H1 (cell line): Measurements from ENCODE around the gene FRMD7. TPM values are rescaled to one million over a fixed set of nuclear protein-coding genes. Genes with fewer than 3 reads are reported as not detected.

Experiments
- RAD21 ChIP-seq, 2 experiments: IDR thresholded peaks in 1 of 2; conservative IDR thresholded peaks in 1 of 2; 2 replicates each; pipeline ENCODE4 v1.6.1; 2011; ENCODE audit warnings: low read depth in 2 of 2, low read length in 2 of 2, improper control_type of control experiment in 1 of 2, inconsistent platforms in 1 of 2, mild to moderate bottlenecking in 1 of 2, moderate library complexity in 1 of 2
- polyA plus RNA-seq, 7 experiments: library from polyadenylated mRNA; depleted of rRNA in 3 of 7; stranded (reverse) in 5 of 7; unstranded in 2 of 7; fragments of >200 nt in 5 of 7; fragments of 200-250 nt in 2 of 7; gene quantifications; 1 replicate in 5 of 7; 2 replicates in 1 of 7; 4 replicates in 1 of 7; pipeline versions ENCODE4 v1.2.1 to v1.2.3, GENCODE V29; 2011 to 2013; ENCODE audit warnings: missing spikeins in 2 of 7, mixed read lengths in 2 of 7
- total RNA-seq: library from RNA; stranded (reverse); fragmentation: NEBNext Ultra II Directional; extraction: Animal tissue kit (Norgen Biotek cat#: 25700); gene quantifications from 2 replicates; pipeline ENCODE4 v1.2.1, GENCODE V29; 2021
- TF ChIP-seq, protein P1 (sequence below): fragments of 300-600 bp; sonication (generic); IDR thresholded peaks from 2 replicates; pipeline ENCODE4 v1.7.1; 2012; ENCODE audit warnings: low read length, moderate library complexity, mild to moderate bottlenecking, inconsistent platforms; ENCODE audit not compliant: insufficient replicate concordance

The FRMD7 gene
- total and polyA plus RNA-seq, 2 of the 8 experiments (the other 6 are each of a cell fraction or from before 2014, with no cell fraction given), result not detected

DNA sequence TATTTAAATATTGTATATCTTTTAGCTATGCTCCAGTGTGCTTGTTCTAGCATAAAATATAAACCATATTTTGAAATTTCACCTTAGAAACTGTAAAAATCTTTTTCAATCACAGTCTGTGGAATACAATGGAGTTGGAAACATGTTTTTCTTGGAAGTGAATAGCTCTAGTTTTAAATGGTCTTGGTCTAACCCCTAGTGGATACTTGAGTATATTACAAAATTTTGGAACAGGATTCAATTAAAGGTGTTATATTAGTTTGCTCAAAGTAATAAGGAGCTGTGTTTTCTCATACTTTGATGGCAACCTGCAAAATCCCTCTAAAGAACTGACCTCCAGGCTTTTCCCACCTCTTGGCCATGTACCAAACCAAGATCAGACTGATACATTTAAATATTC, 56.6 kb downstream of the FRMD7 start (continued):
- TF ChIP-seq, protein P1, sequence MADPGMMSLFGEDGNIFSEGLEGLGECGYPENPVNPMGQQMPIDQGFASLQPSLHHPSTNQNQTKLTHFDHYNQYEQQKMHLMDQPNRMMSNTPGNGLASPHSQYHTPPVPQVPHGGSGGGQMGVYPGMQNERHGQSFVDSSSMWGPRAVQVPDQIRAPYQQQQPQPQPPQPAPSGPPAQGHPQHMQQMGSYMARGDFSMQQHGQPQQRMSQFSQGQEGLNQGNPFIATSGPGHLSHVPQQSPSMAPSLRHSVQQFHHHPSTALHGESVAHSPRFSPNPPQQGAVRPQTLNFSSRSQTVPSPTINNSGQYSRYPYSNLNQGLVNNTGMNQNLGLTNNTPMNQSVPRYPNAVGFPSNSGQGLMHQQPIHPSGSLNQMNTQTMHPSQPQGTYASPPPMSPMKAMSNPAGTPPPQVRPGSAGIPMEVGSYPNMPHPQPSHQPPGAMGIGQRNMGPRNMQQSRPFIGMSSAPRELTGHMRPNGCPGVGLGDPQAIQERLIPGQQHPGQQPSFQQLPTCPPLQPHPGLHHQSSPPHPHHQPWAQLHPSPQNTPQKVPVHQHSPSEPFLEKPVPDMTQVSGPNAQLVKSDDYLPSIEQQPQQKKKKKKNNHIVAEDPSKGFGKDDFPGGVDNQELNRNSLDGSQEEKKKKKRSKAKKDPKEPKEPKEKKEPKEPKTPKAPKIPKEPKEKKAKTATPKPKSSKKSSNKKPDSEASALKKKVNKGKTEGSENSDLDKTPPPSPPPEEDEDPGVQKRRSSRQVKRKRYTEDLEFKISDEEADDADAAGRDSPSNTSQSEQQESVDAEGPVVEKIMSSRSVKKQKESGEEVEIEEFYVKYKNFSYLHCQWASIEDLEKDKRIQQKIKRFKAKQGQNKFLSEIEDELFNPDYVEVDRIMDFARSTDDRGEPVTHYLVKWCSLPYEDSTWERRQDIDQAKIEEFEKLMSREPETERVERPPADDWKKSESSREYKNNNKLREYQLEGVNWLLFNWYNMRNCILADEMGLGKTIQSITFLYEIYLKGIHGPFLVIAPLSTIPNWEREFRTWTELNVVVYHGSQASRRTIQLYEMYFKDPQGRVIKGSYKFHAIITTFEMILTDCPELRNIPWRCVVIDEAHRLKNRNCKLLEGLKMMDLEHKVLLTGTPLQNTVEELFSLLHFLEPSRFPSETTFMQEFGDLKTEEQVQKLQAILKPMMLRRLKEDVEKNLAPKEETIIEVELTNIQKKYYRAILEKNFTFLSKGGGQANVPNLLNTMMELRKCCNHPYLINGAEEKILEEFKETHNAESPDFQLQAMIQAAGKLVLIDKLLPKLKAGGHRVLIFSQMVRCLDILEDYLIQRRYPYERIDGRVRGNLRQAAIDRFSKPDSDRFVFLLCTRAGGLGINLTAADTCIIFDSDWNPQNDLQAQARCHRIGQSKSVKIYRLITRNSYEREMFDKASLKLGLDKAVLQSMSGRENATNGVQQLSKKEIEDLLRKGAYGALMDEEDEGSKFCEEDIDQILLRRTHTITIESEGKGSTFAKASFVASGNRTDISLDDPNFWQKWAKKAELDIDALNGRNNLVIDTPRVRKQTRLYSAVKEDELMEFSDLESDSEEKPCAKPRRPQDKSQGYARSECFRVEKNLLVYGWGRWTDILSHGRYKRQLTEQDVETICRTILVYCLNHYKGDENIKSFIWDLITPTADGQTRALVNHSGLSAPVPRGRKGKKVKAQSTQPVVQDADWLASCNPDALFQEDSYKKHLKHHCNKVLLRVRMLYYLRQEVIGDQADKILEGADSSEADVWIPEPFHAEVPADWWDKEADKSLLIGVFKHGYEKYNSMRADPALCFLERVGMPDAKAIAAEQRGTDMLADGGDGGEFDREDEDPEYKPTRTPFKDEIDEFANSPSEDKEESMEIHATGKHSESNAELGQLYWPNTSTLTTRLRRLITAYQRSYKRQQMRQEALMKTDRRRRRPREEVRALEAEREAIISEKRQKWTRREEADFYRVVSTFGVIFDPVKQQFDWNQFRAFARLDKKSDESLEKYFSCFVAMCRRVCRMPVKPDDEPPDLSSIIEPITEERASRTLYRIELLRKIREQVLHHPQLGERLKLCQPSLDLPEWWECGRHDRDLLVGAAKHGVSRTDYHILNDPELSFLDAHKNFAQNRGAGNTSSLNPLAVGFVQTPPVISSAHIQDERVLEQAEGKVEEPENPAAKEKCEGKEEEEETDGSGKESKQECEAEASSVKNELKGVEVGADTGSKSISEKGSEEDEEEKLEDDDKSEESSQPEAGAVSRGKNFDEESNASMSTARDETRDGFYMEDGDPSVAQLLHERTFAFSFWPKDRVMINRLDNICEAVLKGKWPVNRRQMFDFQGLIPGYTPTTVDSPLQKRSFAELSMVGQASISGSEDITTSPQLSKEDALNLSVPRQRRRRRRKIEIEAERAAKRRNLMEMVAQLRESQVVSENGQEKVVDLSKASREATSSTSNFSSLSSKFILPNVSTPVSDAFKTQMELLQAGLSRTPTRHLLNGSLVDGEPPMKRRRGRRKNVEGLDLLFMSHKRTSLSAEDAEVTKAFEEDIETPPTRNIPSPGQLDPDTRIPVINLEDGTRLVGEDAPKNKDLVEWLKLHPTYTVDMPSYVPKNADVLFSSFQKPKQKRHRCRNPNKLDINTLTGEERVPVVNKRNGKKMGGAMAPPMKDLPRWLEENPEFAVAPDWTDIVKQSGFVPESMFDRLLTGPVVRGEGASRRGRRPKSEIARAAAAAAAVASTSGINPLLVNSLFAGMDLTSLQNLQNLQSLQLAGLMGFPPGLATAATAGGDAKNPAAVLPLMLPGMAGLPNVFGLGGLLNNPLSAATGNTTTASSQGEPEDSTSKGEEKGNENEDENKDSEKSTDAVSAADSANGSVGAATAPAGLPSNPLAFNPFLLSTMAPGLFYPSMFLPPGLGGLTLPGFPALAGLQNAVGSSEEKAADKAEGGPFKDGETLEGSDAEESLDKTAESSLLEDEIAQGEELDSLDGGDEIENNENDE, result no peak
- peak in 1 of 2 experiments; percentile 27; a peak in 3 of 4 replicates for TF ChIP-seq RAD21 (IDR thresholded peaks at IDR 0.05 in 1 of 2, conservative IDR thresholded peaks at IDR 0.05 in 1 of 2; ENCODE audit: low read depth in 2 of 2, low read length in 2 of 2)
- TF ChIP-seq, all 59 proteins: peak for 2
